Hepatocyte (in vitro differentiated cells): ENCODE measurements around the gene THAP7.
"Not testable (repeated sequence)": the region's sequence is repeated elsewhere in the genome, so short reads cannot be mapped to it uniquely, and the experiment has no call there.

Experiments used
- CTCF ChIP-seq: fragments of 200-600 bp; sonication (generic); IDR thresholded peaks from 2 replicates; pipeline ENCODE4 v1.5.1; 2016; ENCODE audit warnings: antibody characterized with exemption, mild to moderate bottlenecking; ENCODE audit not compliant: poor library complexity
- EZH2phosphoT487 ChIP-seq: fragments of 200-600 bp; sonication (generic); IDR thresholded peaks from one replicate; pipeline ENCODE4 v1.6.1; 2018; ENCODE audit warnings: antibody characterized with exemption, mild to moderate bottlenecking, low read depth, moderate library complexity; ENCODE audit not compliant: unreplicated experiment, severe bottlenecking

DNA sequence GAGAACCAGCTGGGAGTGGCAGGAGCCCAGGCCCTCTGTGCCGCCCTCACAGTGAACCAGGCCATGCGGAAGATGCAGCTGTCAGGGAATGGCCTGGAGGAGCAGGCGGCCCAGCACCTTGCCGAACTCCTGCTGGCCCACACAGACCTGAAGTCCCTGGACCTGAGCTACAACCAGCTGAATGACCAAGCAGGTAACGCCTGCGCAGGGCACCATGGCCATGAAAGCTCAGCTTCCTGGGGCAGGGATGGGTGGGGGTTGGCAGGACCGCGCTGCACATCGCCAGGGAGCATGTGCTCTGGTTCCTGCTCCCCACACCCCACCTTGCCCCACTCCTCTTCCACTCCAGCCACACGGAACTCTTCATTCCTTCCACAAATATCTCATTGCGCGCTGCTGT is 47.0 kb upstream of the THAP7 start:
- not testable (repeated sequence) for TF ChIP-seq CTCF, EZH2phosphoT487
